Erythroblast (primary cell): ENCODE data around the gene RIOK2.

Experiments used
- GATA1 ChIP-seq: IDR thresholded peaks from 2 replicates; pipeline ENCODE4 v1.6.1; 2011; ENCODE audit warnings: low read depth, mild to moderate bottlenecking, control low read depth, low read length, moderate library complexity
- POLR2A ChIP-seq: IDR thresholded peaks from 2 replicates; pipeline ENCODE4 v1.6.1; 2011; ENCODE audit warnings: mild to moderate bottlenecking, low read length

GRCh38 chr5:97125125-97125683, 57.8 kb downstream of the RIOK2 start:
- no peak for TF ChIP-seq POLR2A
- TF ChIP-seq GATA1 = no peak
